ENCODE results near the gene DOK7.

DNA sequence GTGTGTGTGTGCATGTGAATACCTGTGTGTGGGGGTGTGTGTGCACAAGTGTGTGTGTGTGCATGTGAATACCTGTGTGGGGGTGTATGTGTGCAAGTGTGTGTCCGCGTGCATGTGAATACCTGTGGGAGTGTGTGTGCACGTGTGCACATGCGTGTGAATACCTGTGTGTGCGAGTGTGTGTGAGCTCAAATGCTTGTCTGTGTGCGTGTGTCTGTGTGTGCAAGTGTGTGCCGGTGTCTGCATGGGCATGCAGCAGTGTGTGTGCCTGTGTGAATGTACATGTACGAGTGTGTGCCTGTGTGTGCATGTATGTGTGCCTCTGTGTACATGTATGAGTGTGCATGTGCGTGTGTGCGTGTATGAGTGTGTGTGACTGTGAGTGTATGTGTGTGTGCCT is 5.0 kb downstream of the DOK7 start:
- TF ChIP-seq CTCF (optimal IDR thresholded peaks at IDR 0.05 in 1 of 3, IDR thresholded peaks at IDR 0.05 in 1 of 3, conservative IDR thresholded peaks at IDR 0.05 in 1 of 3; ENCODE audit: extremely low read depth in 1 of 3, insufficient read depth in 2 of 3, low read length in 3 of 3) (no peak), EZH2 (IDR thresholded peaks at IDR 0.05; ENCODE audit: low read length) (no peak)
